GM10248 (cell line): ENCODE measurements around the gene CIDEC.

Source experiments
- CTCF ChIA-PET: fragments of 300-600 bp; sonication (Branson Sonifier 250); formaldehyde crosslinking; extraction: SDS; loops from one replicate; lab custom pipeline; 2021; ENCODE audit warnings: antibody characterized with exemption; lab: Yijun Ruan, JAX
- POLR2A ChIA-PET: fragments of 350-650 bp; sonication (Branson Sonifier 250); formaldehyde crosslinking; extraction: SDS; loops from one replicate; lab custom pipeline; 2020; ENCODE audit warnings: antibody characterized with exemption; lab: Yijun Ruan, JAX
- DNase-seq: peaks from one replicate; pipeline ENCODE4 v3.0.0; 2012; ENCODE audit errors: extremely low spot score
- CTCF ChIP-seq: IDR thresholded peaks from 2 replicates; pipeline ENCODE4 v1.5.1; 2012; ENCODE audit warnings: mild to moderate bottlenecking, low read depth; ENCODE audit errors: extremely low read depth, missing control alignments, control extremely low read depth

CIDEC gene

DNA sequence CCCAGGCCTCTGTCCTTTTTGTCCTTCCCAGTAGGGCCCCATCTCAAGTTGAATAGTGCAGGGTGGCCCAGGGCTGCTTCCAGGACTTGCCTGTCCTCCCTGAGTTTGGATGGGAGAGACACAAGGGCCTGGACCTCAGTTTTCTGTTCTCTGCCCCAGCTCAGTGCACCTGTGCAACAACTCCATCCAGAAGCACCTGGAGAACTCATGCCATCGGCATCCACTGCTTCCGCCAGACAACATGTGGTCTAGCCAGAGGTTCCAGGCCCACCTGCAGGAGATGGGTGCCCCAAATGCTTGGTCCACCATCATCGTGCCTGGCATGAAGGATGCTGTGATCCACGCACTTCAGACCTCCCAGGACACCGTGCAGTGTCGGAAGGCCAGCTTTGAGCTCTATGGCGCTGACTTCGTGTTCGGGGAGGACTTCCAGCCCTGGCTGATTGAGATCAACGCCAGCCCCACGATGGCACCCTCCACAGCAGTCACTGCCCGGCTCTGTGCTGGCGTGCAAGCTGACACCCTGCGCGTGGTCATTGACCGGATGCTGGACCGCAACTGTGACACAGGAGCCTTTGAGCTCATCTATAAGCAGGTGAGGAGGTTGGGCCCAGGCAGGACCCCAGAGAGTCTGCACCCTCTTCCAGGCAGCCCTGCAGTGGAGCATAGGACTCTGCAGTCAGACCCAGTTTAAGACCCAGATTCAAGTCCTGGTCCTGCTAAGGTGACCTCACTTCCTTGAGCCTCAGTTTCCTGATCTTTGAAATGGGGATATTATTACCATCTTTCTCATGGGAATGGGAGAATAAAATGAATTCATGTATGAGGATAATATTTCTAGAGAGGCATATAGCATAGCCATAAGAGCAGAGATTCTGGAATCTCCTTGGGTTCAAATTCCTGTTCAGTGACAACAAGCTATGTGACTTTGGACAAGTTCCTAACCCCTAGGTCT is 51.0 kb downstream of the CIDEC start:
- DNase-seq = no peak
- ChIA-PET POLR2A (no interaction called here), CTCF (interaction anchor here (0.8 to 1.3 kb wide), 2 partner anchors 11 to 12 kb away, joined by 4 to 5 read pairs; no protein-coding TSS in a partner anchor)
- TF ChIP-seq CTCF = no peak

DNA sequence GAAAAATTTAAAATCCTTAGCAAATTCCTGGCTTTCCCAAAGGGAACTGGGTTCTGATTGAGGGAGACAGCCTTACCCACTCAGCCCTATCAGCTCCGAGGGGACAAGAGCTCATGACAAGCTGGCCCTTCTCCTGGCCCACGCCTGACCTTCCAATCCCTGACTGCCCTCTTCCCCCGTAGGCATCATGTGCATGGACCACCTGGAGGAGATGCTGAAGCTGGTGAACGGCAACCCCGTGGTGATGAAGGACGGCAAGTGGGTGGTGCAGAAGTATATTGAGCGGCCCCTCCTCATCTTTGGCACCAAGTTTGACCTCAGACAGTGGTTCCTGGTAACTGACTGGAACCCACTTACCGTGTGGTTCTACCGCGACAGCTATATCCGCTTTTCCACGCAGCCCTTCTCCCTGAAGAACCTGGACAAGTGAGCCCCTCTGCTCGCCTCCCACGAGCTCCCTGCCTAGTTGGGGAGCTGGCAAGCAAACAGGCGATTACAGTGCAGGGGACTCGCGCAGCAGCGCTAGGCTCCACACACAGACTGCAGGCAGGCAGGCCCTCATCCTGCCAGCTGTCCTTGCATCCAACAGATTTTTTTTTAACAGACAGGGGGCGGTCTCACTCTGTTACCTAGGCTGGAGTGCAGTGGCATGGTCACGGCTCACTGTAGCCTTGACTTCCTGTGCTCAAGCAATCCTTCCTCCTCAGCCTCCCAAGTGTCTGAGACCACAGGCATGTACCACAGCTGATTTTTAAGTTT is 53.1 kb downstream of the CIDEC start:
- no peak for DNase-seq
- POLR2A ChIA-PET = no interaction called here
- CTCF ChIA-PET = interaction anchor here (0.9 to 1.4 kb wide), 8 partner anchors 10 to 78 kb away, joined by 3 to 4 read pairs (median 4); partner anchors contain the start of genes OGG1 and RPUSD3
- TF ChIP-seq CTCF = no peak

- DNase-seq = no peak
- ChIA-PET CTCF (interaction anchor here (1.1 to 1.2 kb wide), 2 partner anchors 10 to 29 kb away, joined by 4 read pairs; no protein-coding TSS in a partner anchor), POLR2A (no interaction called here)
- no peak for TF ChIP-seq CTCF
Observed at GRCh38 chr3:9825451-9826040, 54.5 kb downstream of the CIDEC start.

- no peak for DNase-seq
- no peak for TF ChIP-seq CTCF
- CTCF ChIA-PET = interaction anchor here (1.3 kb wide), 1 partner anchor 26 kb away, joined by 3 read pairs; no protein-coding TSS in a partner anchor
- POLR2A ChIA-PET = no interaction called here
Observed at GRCh38 chr3:9820946-9821345, 59.1 kb downstream of the CIDEC start.

DNA sequence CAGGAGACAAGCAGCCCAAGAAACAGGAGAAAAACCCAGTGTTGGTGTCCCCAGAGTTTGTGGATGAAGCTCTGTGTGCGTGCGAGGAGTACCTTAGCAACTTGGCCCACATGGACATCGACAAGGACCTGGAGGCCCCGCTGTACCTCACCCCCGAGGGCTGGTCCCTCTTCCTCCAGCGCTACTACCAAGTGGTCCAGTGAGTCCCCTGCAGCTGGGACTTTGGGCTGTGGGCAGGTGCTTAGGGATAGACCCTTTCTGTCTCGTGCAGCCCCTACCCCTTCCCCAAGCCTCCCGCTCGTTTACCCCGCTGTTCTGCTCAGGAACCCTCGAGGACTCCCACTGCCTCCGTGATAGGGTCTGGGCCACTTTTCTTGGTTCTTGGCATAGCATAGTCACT is 59.5 kb downstream of the CIDEC start:
- DNase-seq = no peak
- ChIA-PET POLR2A (no interaction called here), CTCF (interaction anchor here (0.8 to 2.1 kb wide), 4 partner anchors 11 to 26 kb away, joined by 3 to 4 read pairs (median 4); no protein-coding TSS in a partner anchor)
- no peak for TF ChIP-seq CTCF
